HEK293 (cell line): ENCODE data around the gene DDX47.
A peak's percentile ranks its signal among the peaks of the same experiment; 100 is the strongest.

ENCODE experiments used
- BCL11A ChIP-seq: fragments of 450-650 bp; formaldehyde crosslinking; IDR thresholded peaks from 2 replicates; pipeline ENCODE4 v1.5.1; 2016; ENCODE audit warnings: low read depth, missing biosample characterization, missing genetic modification characterization
- GLIS1 ChIP-seq: fragments of 450-650 bp; formaldehyde crosslinking; IDR thresholded peaks from 2 replicates; pipeline ENCODE4 v1.5.1; 2016; ENCODE audit warnings: missing biosample characterization, missing genetic modification characterization
- KLF7 ChIP-seq: fragments of 450-650 bp; formaldehyde crosslinking; IDR thresholded peaks from 2 replicates; pipeline ENCODE4 v1.5.1; 2016; ENCODE audit warnings: missing biosample characterization, missing genetic modification characterization, borderline replicate concordance
- YY1 ChIP-seq: fragments of 450-650 bp; formaldehyde crosslinking; IDR thresholded peaks from 2 replicates; pipeline ENCODE4 v1.5.1; 2018; ENCODE audit warnings: missing biosample characterization, missing genetic modification characterization
- ZFHX2 ChIP-seq: fragments of 450-650 bp; formaldehyde crosslinking; conservative IDR thresholded peaks from 2 replicates; pipeline ENCODE4 v1.5.1; 2016; ENCODE audit warnings: missing biosample characterization, missing genetic modification characterization
- ZIC2 ChIP-seq: fragments of 450-650 bp; formaldehyde crosslinking; IDR thresholded peaks from 2 replicates; pipeline ENCODE4 v1.5.1; 2016; ENCODE audit warnings: missing biosample characterization, missing genetic modification characterization
- ZNF202 ChIP-seq: fragments of 450-650 bp; formaldehyde crosslinking; IDR thresholded peaks from 2 replicates; pipeline ENCODE4 v1.5.1; 2016; ENCODE audit warnings: missing biosample characterization, missing genetic modification characterization, borderline replicate concordance
- ZNF292 ChIP-seq: fragments of 450-650 bp; formaldehyde crosslinking; IDR thresholded peaks from 2 replicates; pipeline ENCODE4 v1.5.1; 2016; ENCODE audit warnings: low read depth, missing biosample characterization, missing genetic modification characterization, borderline replicate concordance
- ZNF324 ChIP-seq: fragments of 450-650 bp; formaldehyde crosslinking; IDR thresholded peaks from 2 replicates; pipeline ENCODE4 v1.5.1; 2016; ENCODE audit warnings: missing biosample characterization, missing genetic modification characterization
- ZNF394 ChIP-seq: fragments of 450-650 bp; formaldehyde crosslinking; IDR thresholded peaks from 2 replicates; pipeline ENCODE4 v1.5.1; 2016; ENCODE audit warnings: missing biosample characterization, missing genetic modification characterization, mild to moderate bottlenecking, moderate library complexity, borderline replicate concordance
- ZNF433 ChIP-seq: fragments of 450-650 bp; formaldehyde crosslinking; IDR thresholded peaks from 2 replicates; pipeline ENCODE4 v1.5.1; 2016; ENCODE audit warnings: missing biosample characterization, missing genetic modification characterization, low read depth
- ZNF530 ChIP-seq: fragments of 450-650 bp; formaldehyde crosslinking; IDR thresholded peaks from 2 replicates; pipeline ENCODE4 v1.5.1; 2016; ENCODE audit warnings: low read depth, missing biosample characterization, missing genetic modification characterization
- ZNF621 ChIP-seq: fragments of 450-650 bp; formaldehyde crosslinking; IDR thresholded peaks from 2 replicates; pipeline ENCODE4 v1.5.1; 2017; ENCODE audit warnings: missing biosample characterization, missing genetic modification characterization
- ZNF660 ChIP-seq: fragments of 450-650 bp; IDR thresholded peaks from 2 replicates; pipeline ENCODE4 v1.5.1; 2018; ENCODE audit warnings: missing biosample characterization, mild to moderate bottlenecking, missing genetic modification characterization
- ZNF707 ChIP-seq: fragments of 450-650 bp; formaldehyde crosslinking; IDR thresholded peaks from 2 replicates; pipeline ENCODE4 v1.5.1; 2016; ENCODE audit warnings: missing biosample characterization, missing genetic modification characterization
- ZNF791 ChIP-seq: fragments of 450-650 bp; formaldehyde crosslinking; IDR thresholded peaks from 2 replicates; pipeline ENCODE4 v1.5.1; 2016; ENCODE audit warnings: missing biosample characterization, missing genetic modification characterization
- TF ChIP-seq, protein P1 (sequence below): fragments of 450-650 bp; formaldehyde crosslinking; IDR thresholded peaks from 2 replicates; pipeline ENCODE4 v1.5.1; 2017; ENCODE audit warnings: missing biosample characterization, missing genetic modification characterization
- TF ChIP-seq, protein P2 (sequence below): fragments of 450-650 bp; formaldehyde crosslinking; IDR thresholded peaks from 2 replicates; pipeline ENCODE4 v1.5.1; 2017; ENCODE audit warnings: missing biosample characterization, missing genetic modification characterization
- TF ChIP-seq, protein P3 (sequence below): fragments of 450-650 bp; formaldehyde crosslinking; IDR thresholded peaks from 2 replicates; pipeline ENCODE4 v1.5.1; 2016; ENCODE audit warnings: missing biosample characterization, missing genetic modification characterization
- TF ChIP-seq, protein P4 (sequence below): sonication (generic); formaldehyde crosslinking; IDR thresholded peaks from 2 replicates; pipeline ENCODE4 v1.8.1; 2022; ENCODE audit warnings: mild to moderate bottlenecking, moderate library complexity, missing genetic modification reagents
- TF ChIP-seq, protein P5 (sequence below): fragments of 450-650 bp; formaldehyde crosslinking; conservative IDR thresholded peaks from 2 replicates; pipeline ENCODE4 v1.5.1; 2016; ENCODE audit warnings: low read depth, missing biosample characterization, missing genetic modification characterization
- TF ChIP-seq, protein P6 (sequence below): fragments of 450-650 bp; formaldehyde crosslinking; IDR thresholded peaks from 2 replicates; pipeline ENCODE4 v1.5.1; 2016; ENCODE audit warnings: missing biosample characterization, missing genetic modification characterization, low read depth
- TF ChIP-seq, protein P7 (sequence below): fragments of 450-650 bp; formaldehyde crosslinking; IDR thresholded peaks from 2 replicates; pipeline ENCODE4 v1.5.1; 2017; ENCODE audit warnings: missing biosample characterization, missing genetic modification characterization
- TF ChIP-seq, protein P8 (sequence below): fragments of 450-650 bp; formaldehyde crosslinking; IDR thresholded peaks from 2 replicates; pipeline ENCODE4 v1.5.1; 2016; ENCODE audit warnings: missing biosample characterization, missing genetic modification characterization

DDX47 gene

DNA sequence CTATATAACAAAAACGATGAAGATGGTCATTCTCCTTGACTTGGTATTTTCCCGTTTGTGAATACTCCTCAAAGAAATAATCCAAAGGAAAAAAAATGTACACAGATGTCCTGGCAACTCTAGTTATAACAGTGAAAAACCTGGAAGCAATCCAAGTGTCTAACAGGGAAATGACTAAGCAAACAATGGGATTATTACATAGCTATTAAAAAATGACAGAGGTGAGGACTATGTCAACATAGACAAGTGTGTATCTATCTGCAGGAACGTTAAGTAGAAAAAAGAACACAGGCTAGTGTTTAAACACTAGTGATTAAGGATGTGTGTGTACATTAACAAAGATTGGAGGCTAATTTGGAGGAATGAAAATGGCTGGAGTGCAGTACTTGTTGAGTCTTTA is 33.6 kb upstream of the DDX47 start (continued):
- TF ChIP-seq, protein P1, sequence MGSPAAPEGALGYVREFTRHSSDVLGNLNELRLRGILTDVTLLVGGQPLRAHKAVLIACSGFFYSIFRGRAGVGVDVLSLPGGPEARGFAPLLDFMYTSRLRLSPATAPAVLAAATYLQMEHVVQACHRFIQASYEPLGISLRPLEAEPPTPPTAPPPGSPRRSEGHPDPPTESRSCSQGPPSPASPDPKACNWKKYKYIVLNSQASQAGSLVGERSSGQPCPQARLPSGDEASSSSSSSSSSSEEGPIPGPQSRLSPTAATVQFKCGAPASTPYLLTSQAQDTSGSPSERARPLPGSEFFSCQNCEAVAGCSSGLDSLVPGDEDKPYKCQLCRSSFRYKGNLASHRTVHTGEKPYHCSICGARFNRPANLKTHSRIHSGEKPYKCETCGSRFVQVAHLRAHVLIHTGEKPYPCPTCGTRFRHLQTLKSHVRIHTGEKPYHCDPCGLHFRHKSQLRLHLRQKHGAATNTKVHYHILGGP (tag by site-specific recombination): peak; percentile 49; the same call in 1 of the 2 replicates
- TF ChIP-seq, protein P2, sequence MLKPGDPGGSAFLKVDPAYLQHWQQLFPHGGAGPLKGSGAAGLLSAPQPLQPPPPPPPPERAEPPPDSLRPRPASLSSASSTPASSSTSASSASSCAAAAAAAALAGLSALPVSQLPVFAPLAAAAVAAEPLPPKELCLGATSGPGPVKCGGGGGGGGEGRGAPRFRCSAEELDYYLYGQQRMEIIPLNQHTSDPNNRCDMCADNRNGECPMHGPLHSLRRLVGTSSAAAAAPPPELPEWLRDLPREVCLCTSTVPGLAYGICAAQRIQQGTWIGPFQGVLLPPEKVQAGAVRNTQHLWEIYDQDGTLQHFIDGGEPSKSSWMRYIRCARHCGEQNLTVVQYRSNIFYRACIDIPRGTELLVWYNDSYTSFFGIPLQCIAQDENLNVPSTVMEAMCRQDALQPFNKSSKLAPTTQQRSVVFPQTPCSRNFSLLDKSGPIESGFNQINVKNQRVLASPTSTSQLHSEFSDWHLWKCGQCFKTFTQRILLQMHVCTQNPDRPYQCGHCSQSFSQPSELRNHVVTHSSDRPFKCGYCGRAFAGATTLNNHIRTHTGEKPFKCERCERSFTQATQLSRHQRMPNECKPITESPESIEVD: peak; percentile 97
- TF ChIP-seq, protein P3, sequence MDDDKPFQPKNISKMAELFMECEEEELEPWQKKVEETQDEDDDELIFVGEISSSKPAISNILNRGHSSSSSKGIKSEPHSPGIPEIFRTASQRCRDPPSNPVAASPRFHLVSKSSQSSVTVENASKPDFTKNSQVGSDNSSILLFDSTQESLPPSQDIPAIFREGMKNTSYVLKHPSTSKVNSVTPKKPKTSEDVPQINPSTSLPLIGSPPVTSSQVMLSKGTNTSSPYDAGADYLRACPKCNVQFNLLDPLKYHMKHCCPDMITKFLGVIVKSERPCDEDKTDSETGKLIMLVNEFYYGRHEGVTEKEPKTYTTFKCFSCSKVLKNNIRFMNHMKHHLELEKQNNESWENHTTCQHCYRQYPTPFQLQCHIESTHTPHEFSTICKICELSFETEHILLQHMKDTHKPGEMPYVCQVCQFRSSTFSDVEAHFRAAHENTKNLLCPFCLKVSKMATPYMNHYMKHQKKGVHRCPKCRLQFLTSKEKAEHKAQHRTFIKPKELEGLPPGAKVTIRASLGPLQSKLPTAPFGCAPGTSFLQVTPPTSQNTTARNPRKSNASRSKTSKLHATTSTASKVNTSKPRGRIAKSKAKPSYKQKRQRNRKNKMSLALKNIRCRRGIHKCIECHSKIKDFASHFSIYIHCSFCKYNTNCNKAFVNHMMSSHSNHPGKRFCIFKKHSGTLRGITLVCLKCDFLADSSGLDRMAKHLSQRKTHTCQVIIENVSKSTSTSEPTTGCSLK (tag by site-specific recombination): no peak
- TF ChIP-seq, protein P4, sequence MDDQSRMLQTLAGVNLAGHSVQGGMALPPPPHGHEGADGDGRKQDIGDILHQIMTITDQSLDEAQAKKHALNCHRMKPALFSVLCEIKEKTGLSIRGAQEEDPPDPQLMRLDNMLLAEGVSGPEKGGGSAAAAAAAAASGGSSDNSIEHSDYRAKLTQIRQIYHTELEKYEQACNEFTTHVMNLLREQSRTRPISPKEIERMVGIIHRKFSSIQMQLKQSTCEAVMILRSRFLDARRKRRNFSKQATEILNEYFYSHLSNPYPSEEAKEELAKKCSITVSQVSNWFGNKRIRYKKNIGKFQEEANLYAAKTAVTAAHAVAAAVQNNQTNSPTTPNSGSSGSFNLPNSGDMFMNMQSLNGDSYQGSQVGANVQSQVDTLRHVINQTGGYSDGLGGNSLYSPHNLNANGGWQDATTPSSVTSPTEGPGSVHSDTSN (CRISPR knock-in tag): no peak
- TF ChIP-seq GLIS1 (tag by site-specific recombination) (peak; percentile 42; the same call in 1 of the 2 replicates), ZNF660 (tag by site-specific recombination) (0 out of 2 replicates have a peak, but pooled peaks have one; percentile 54), ZNF292 (tag by site-specific recombination) (no peak), ZIC2 (tag by site-specific recombination) (peak; percentile 35; the same call in 1 of the 2 replicates), ZNF791 (tag by site-specific recombination) (no peak), ZNF202 (tag by site-specific recombination) (no peak), ZNF394 (no peak), ZNF433 (tag by site-specific recombination) (no peak), ZNF621 (no peak), BCL11A (tag by site-specific recombination) (peak; percentile 90; the same call in 1 of the 2 replicates), ZNF324 (tag by site-specific recombination) (peak; percentile 53; the same call in 1 of the 2 replicates), ZNF530 (tag by site-specific recombination) (no peak), KLF7 (no peak), ZNF707 (tag by site-specific recombination) (no peak), ZFHX2 (tag by site-specific recombination) (no peak), YY1 (tag by site-specific recombination) (peak; percentile 35; the same call in 1 of the 2 replicates)
- TF ChIP-seq, protein P5, sequence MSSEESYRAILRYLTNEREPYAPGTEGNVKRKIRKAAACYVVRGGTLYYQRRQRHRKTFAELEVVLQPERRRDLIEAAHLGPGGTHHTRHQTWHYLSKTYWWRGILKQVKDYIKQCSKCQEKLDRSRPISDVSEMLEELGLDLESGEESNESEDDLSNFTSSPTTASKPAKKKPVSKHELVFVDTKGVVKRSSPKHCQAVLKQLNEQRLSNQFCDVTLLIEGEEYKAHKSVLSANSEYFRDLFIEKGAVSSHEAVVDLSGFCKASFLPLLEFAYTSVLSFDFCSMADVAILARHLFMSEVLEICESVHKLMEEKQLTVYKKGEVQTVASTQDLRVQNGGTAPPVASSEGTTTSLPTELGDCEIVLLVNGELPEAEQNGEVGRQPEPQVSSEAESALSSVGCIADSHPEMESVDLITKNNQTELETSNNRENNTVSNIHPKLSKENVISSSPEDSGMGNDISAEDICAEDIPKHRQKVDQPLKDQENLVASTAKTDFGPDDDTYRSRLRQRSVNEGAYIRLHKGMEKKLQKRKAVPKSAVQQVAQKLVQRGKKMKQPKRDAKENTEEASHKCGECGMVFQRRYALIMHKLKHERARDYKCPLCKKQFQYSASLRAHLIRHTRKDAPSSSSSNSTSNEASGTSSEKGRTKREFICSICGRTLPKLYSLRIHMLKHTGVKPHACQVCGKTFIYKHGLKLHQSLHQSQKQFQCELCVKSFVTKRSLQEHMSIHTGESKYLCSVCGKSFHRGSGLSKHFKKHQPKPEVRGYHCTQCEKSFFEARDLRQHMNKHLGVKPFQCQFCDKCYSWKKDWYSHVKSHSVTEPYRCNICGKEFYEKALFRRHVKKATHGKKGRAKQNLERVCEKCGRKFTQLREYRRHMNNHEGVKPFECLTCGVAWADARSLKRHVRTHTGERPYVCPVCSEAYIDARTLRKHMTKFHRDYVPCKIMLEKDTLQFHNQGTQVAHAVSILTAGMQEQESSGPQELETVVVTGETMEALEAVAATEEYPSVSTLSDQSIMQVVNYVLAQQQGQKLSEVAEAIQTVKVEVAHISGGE (tag by site-specific recombination): no peak
- TF ChIP-seq, protein P6, sequence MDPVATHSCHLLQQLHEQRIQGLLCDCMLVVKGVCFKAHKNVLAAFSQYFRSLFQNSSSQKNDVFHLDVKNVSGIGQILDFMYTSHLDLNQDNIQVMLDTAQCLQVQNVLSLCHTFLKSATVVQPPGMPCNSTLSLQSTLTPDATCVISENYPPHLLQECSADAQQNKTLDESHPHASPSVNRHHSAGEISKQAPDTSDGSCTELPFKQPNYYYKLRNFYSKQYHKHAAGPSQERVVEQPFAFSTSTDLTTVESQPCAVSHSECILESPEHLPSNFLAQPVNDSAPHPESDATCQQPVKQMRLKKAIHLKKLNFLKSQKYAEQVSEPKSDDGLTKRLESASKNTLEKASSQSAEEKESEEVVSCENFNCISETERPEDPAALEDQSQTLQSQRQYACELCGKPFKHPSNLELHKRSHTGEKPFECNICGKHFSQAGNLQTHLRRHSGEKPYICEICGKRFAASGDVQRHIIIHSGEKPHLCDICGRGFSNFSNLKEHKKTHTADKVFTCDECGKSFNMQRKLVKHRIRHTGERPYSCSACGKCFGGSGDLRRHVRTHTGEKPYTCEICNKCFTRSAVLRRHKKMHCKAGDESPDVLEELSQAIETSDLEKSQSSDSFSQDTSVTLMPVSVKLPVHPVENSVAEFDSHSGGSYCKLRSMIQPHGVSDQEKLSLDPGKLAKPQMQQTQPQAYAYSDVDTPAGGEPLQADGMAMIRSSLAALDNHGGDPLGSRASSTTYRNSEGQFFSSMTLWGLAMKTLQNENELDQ: no peak
- TF ChIP-seq, protein P7, sequence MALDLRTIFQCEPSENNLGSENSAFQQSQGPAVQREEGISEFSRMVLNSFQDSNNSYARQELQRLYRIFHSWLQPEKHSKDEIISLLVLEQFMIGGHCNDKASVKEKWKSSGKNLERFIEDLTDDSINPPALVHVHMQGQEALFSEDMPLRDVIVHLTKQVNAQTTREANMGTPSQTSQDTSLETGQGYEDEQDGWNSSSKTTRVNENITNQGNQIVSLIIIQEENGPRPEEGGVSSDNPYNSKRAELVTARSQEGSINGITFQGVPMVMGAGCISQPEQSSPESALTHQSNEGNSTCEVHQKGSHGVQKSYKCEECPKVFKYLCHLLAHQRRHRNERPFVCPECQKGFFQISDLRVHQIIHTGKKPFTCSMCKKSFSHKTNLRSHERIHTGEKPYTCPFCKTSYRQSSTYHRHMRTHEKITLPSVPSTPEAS (tag by site-specific recombination): no peak
- TF ChIP-seq, protein P8, sequence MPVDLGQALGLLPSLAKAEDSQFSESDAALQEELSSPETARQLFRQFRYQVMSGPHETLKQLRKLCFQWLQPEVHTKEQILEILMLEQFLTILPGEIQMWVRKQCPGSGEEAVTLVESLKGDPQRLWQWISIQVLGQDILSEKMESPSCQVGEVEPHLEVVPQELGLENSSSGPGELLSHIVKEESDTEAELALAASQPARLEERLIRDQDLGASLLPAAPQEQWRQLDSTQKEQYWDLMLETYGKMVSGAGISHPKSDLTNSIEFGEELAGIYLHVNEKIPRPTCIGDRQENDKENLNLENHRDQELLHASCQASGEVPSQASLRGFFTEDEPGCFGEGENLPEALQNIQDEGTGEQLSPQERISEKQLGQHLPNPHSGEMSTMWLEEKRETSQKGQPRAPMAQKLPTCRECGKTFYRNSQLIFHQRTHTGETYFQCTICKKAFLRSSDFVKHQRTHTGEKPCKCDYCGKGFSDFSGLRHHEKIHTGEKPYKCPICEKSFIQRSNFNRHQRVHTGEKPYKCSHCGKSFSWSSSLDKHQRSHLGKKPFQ (tag by site-specific recombination): peak; percentile 90
